GM19397 (cell line): ENCODE measurements around the gene PLCH2.
"Not testable (repeated sequence)": the region's sequence is repeated elsewhere in the genome, so short reads cannot be mapped to it uniquely, and the experiment has no call there.

ENCODE experiments used
- ATAC-seq: cut with Tn5 transposase; IDR thresholded peaks from one replicate; pipeline ENCODE4 v1.9.1; 2021; ENCODE audit warnings: mild to moderate bottlenecking, moderate library complexity; ENCODE audit not compliant: unreplicated experiment

The PLCH2 gene

GRCh38 chr1:2543543-2544092 is 67.5 kb downstream of the PLCH2 start:
- ATAC-seq, result no peak

GRCh38 chr1:2544093-2544874 is 68.2 kb downstream of the PLCH2 start:
- ATAC-seq, result no peak

GRCh38 chr1:2544875-2545640 is 69.0 kb downstream of the PLCH2 start:
- no peak for ATAC-seq

- ATAC-seq, result peak; percentile 33
These were observed 69.8 kb downstream of the PLCH2 start for GRCh38 chr1:2545754-2546514.

- ATAC-seq, result peak; percentile 31
These were observed 70.6 kb downstream of the PLCH2 start for GRCh38 chr1:2546515-2547209.

- no peak for ATAC-seq
These were observed 71.3 kb downstream of the PLCH2 start for GRCh38 chr1:2547210-2548067.

- no peak for ATAC-seq
These were observed 72.0 kb downstream of the PLCH2 start for GRCh38 chr1:2548068-2548589.

- ATAC-seq, result not testable (repeated sequence)
These were observed 73.4 kb downstream of the PLCH2 start for GRCh38 chr1:2549367-2550029.

- not testable (repeated sequence) for ATAC-seq
These were observed 74.3 kb downstream of the PLCH2 start for GRCh38 chr1:2550309-2550861.

- ATAC-seq, result not testable (repeated sequence)
These were observed 75.5 kb downstream of the PLCH2 start for GRCh38 chr1:2551544-2551943.

GRCh38 chr1:2552189-2552588 is 76.1 kb downstream of the PLCH2 start:
- ATAC-seq, result no peak

- not testable (repeated sequence) for ATAC-seq
These were observed 77.0 kb downstream of the PLCH2 start for GRCh38 chr1:2553076-2553475.

- ATAC-seq, result no peak
These were observed 78.0 kb downstream of the PLCH2 start for GRCh38 chr1:2553871-2554620.

GRCh38 chr1:2554621-2555387 is 78.7 kb downstream of the PLCH2 start:
- no peak for ATAC-seq
